H1 (cell line): ENCODE results near the gene SPAG4. TPM values are rescaled to one million over a fixed set of nuclear protein-coding genes. Genes with fewer than 3 reads are reported as not detected.

ENCODE experiments used
- CTCF ChIA-PET: fragments of 300-600 bp; sonication (Branson Sonifier 250); formaldehyde crosslinking; loops from one replicate; lab custom pipeline; 2021; ENCODE audit not compliant: partially characterized antibody; lab: Charles Lee
- POLR2A ChIA-PET: fragments of 300-600 bp; sonication (Branson Sonifier 250); formaldehyde crosslinking; loops from one replicate; lab custom pipeline; 2021; ENCODE audit warnings: inconsistent platforms; ENCODE audit not compliant: partially characterized antibody; lab: Charles Lee
- DNase-seq, 2 experiments: peaks; one replicate each; pipeline versions ENCODE4 v3.0.0 to v3.0.0-alpha.2; 2010 to 2022; ENCODE audit warnings: low spot score in 2 of 2, low read depth in 1 of 2, mixed read lengths in 1 of 2
- FAIRE-seq: peaks from 2 replicates; lab custom pipeline; 2011; peaks lifted over from hg19 to GRCh38; lab: Jason Lieb, UNC
- H2AFZ ChIP-seq: 2 replicates; pipeline ENCODE4 v1.8.1; 2012; ENCODE audit warnings: low read length, inconsistent platforms
- H2AK5ac ChIP-seq: 2 replicates; pipeline ENCODE4 v1.6.1; 2013; ENCODE audit warnings: low read depth, low read length
- H2BK120ac ChIP-seq: replicated peaks from 2 replicates; pipeline ENCODE3; 2013; ENCODE audit warnings: low read depth, low read length, inconsistent platforms
- H2BK12ac ChIP-seq: 2 replicates; pipeline ENCODE4 v1.6.1; 2013; ENCODE audit warnings: low read depth, low read length
- H2BK15ac ChIP-seq: 2 replicates; pipeline ENCODE4 v1.6.1; 2013; ENCODE audit warnings: low read length
- H2BK20ac ChIP-seq: 2 replicates; pipeline ENCODE4 v1.6.1; 2013; ENCODE audit warnings: low read length
- H2BK5ac ChIP-seq: 2 replicates; pipeline ENCODE4 v1.6.1; 2013; ENCODE audit warnings: low read depth, low read length
- H3K14ac ChIP-seq: 2 replicates; pipeline ENCODE4 v1.6.1; 2013; ENCODE audit warnings: inconsistent platforms; ENCODE audit not compliant: insufficient read length
- H3K18ac ChIP-seq: 2 replicates; pipeline ENCODE4 v1.6.1; 2013; ENCODE audit warnings: low read length; ENCODE audit errors: extremely low read depth
- H3K23ac ChIP-seq: 2 replicates; pipeline ENCODE4 v1.6.1; 2013; ENCODE audit warnings: inconsistent platforms; ENCODE audit not compliant: insufficient read length
- H3K23me2 ChIP-seq: 2 replicates; pipeline ENCODE4 v1.6.1; 2013; ENCODE audit warnings: low read depth, low read length
- H3K27ac ChIP-seq: 2 replicates; pipeline ENCODE4 v1.6.1; 2011; ENCODE audit warnings: low read depth, low read length, inconsistent platforms
- H3K27me3 ChIP-seq, 4 experiments: replicated peaks in 1 of 4; 1 replicate in 1 of 4; 2 replicates in 3 of 4; pipeline versions ENCODE4 v1.6.1 to v1.8.1; 2011 to 2013; ENCODE audit warnings: low read length in 3 of 4, mild to moderate bottlenecking in 3 of 4, inconsistent platforms in 2 of 4, mixed read lengths in 2 of 4, moderate library complexity in 1 of 4; ENCODE audit not compliant: control insufficient read depth in 3 of 4, insufficient read depth in 3 of 4; ENCODE audit errors: extremely low read depth in 1 of 4
- H3K36me3 ChIP-seq, 4 experiments: 2 replicates each; pipeline versions ENCODE4 v1.6.1 to v1.8.1; 2011 to 2013; ENCODE audit warnings: mild to moderate bottlenecking in 4 of 4, low read length in 3 of 4, moderate library complexity in 2 of 4, control low read depth in 1 of 4, inconsistent platforms in 1 of 4; ENCODE audit not compliant: insufficient read depth in 4 of 4, control insufficient read depth in 2 of 4
- H3K4ac ChIP-seq: replicated peaks from 2 replicates; pipeline ENCODE3; 2013; ENCODE audit warnings: low read length, low read depth, mixed read lengths, inconsistent platforms; ENCODE audit not compliant: insufficient read length
- H3K4me1 ChIP-seq, 4 experiments: replicated peaks in 1 of 4; 1 replicate in 1 of 4; 2 replicates in 3 of 4; pipeline versions ENCODE4 v1.6.1 to v1.8.1; 2011 to 2013; ENCODE audit warnings: low read length in 3 of 4, inconsistent platforms in 2 of 4, mixed read lengths in 1 of 4; ENCODE audit not compliant: insufficient read depth in 4 of 4, control insufficient read depth in 3 of 4
- H3K4me2 ChIP-seq, 2 experiments: 2 replicates each; pipeline versions ENCODE4 v1.6.1 to v1.8.1; 2011 to 2013; ENCODE audit warnings: low read depth in 2 of 2, low read length in 2 of 2, control low read depth in 1 of 2, inconsistent platforms in 1 of 2, mild to moderate bottlenecking in 1 of 2; ENCODE audit not compliant: insufficient read depth in 1 of 2
- H3K4me3 ChIP-seq, 4 experiments: fragments of 200-600, 300-600 bp in 1 of 4; sonication (generic), shearing (Covaris generic), sonication (Bioruptor Twin) in 1 of 4; 2 replicates each; pipeline versions ENCODE4 v1.5.1 to v1.8.1; 2011 to 2016; ENCODE audit warnings: low read length in 4 of 4, low read depth in 3 of 4, control low read depth in 2 of 4, inconsistent platforms in 2 of 4, mild to moderate bottlenecking in 2 of 4, mixed read lengths in 1 of 4, moderate library complexity in 1 of 4; ENCODE audit not compliant: insufficient read depth in 2 of 4; ENCODE audit errors: extremely low read depth in 1 of 4
- H3K56ac ChIP-seq: replicated peaks from 2 replicates; pipeline ENCODE3; 2013; ENCODE audit warnings: low read depth, mild to moderate bottlenecking, mixed read lengths, low read length, inconsistent platforms; ENCODE audit not compliant: insufficient read length
- H3K79me1 ChIP-seq: 2 replicates; pipeline ENCODE4 v1.6.1; 2013; ENCODE audit warnings: low read depth, low read length, control low read depth
- H3K79me2 ChIP-seq, 2 experiments: 2 replicates each; pipeline versions ENCODE4 v1.6.1 to v1.8.1; 2012 to 2013; ENCODE audit warnings: low read length in 2 of 2, mild to moderate bottlenecking in 2 of 2, inconsistent platforms in 1 of 2; ENCODE audit not compliant: insufficient read depth in 2 of 2, control insufficient read depth in 1 of 2
- H3K9ac ChIP-seq, 4 experiments: replicated peaks in 1 of 4; 1 replicate in 1 of 4; 2 replicates in 3 of 4; pipeline versions ENCODE4 v1.6.1 to v1.8.1; 2011 to 2013; ENCODE audit warnings: low read depth in 3 of 4, low read length in 3 of 4, control low read depth in 2 of 4, mild to moderate bottlenecking in 2 of 4, moderate library complexity in 2 of 4, inconsistent platforms in 1 of 4; ENCODE audit errors: extremely low read depth in 1 of 4
- H3K9me3 ChIP-seq, 2 experiments: 2 replicates each; pipeline versions ENCODE4 v1.6.1 to v1.8.1; 2012 to 2013; ENCODE audit warnings: mild to moderate bottlenecking in 2 of 2, moderate library complexity in 2 of 2, control low read depth in 1 of 2, inconsistent platforms in 1 of 2, low read depth in 1 of 2, low read length in 1 of 2, mixed read lengths in 1 of 2; ENCODE audit not compliant: insufficient read depth in 2 of 2
- H4K20me1 ChIP-seq, 2 experiments: replicated peaks in 1 of 2; 2 replicates each; pipeline versions ENCODE3 to v1.8.1; 2011 to 2013; ENCODE audit warnings: inconsistent platforms in 2 of 2, low read length in 2 of 2, mild to moderate bottlenecking in 1 of 2; ENCODE audit not compliant: insufficient read depth in 2 of 2, control insufficient read depth in 1 of 2
- H4K5ac ChIP-seq: 2 replicates; pipeline ENCODE4 v1.6.1; 2013; ENCODE audit warnings: low read length, low read depth, mixed read lengths, inconsistent platforms; ENCODE audit not compliant: insufficient read length
- H4K8ac ChIP-seq: 2 replicates; pipeline ENCODE4 v1.8.0; 2013; ENCODE audit warnings: mild to moderate bottlenecking, moderate library complexity, low read length, inconsistent platforms; ENCODE audit not compliant: insufficient read depth; ENCODE audit errors: extremely low read depth
- H4K91ac ChIP-seq: replicated peaks from 2 replicates; pipeline ENCODE3; 2013; ENCODE audit warnings: low read length, mixed read lengths, inconsistent platforms; ENCODE audit not compliant: insufficient read length
- KDM4A ChIP-seq: IDR thresholded peaks from one replicate; pipeline ENCODE4 v1.7.1; 2012; ENCODE audit warnings: low read depth, mild to moderate bottlenecking, moderate library complexity, low read length, inconsistent platforms; ENCODE audit not compliant: severe bottlenecking
- MAFK ChIP-seq: IDR thresholded peaks from 2 replicates; pipeline ENCODE4 v1.6.1; 2012; ENCODE audit warnings: low read depth, mild to moderate bottlenecking, improper control_type of control experiment, low read length
- NANOG ChIP-seq: IDR thresholded peaks from 2 replicates; pipeline ENCODE4 v1.6.1; 2011; ENCODE audit warnings: low read length, low read depth, mild to moderate bottlenecking, inconsistent platforms; ENCODE audit not compliant: insufficient read depth, poor library complexity, severe bottlenecking
- NRF1 ChIP-seq: IDR thresholded peaks from 2 replicates; pipeline ENCODE4 v1.6.1; 2011; ENCODE audit warnings: mild to moderate bottlenecking, low read depth, low read length, improper control_type of control experiment
- POLR2AphosphoS5 ChIP-seq: IDR thresholded peaks from 2 replicates; pipeline ENCODE4 v1.6.1; 2011; ENCODE audit warnings: low read depth, low read length
- POU5F1 ChIP-seq: IDR thresholded peaks from 2 replicates; pipeline ENCODE4 v1.6.1; 2011; ENCODE audit warnings: low read depth, mild to moderate bottlenecking, low read length, moderate library complexity
- RFX5 ChIP-seq: IDR thresholded peaks from 2 replicates; pipeline ENCODE4 v1.6.1; 2011; ENCODE audit warnings: low read depth, low read length, improper control_type of control experiment, borderline replicate concordance
- SIN3A ChIP-seq, 2 experiments: IDR thresholded peaks in 1 of 2; conservative IDR thresholded peaks in 1 of 2; 2 replicates each; pipeline ENCODE4 v1.6.1; 2011 to 2012; ENCODE audit warnings: low read length in 2 of 2, improper control_type of control experiment in 1 of 2, low read depth in 1 of 2, mild to moderate bottlenecking in 1 of 2
- SRF ChIP-seq: IDR thresholded peaks from 2 replicates; pipeline ENCODE4 v1.6.1; 2011; ENCODE audit warnings: mild to moderate bottlenecking, low read depth, low read length, moderate library complexity
- SUZ12 ChIP-seq: fragments of 200-600 bp; sonication (generic); IDR thresholded peaks from 2 replicates; pipeline ENCODE4 v1.6.1; 2012; ENCODE audit warnings: mild to moderate bottlenecking, inconsistent platforms, low read length, moderate library complexity, mixed read lengths
- TCF12 ChIP-seq: IDR thresholded peaks from 2 replicates; pipeline ENCODE4 v1.6.1; 2011; ENCODE audit warnings: low read depth, mild to moderate bottlenecking, low read length
- USF2 ChIP-seq: IDR thresholded peaks from 2 replicates; pipeline ENCODE4 v1.6.1; 2011; ENCODE audit warnings: low read length, improper control_type of control experiment
- YY1 ChIP-seq: IDR thresholded peaks from 2 replicates; pipeline ENCODE4 v1.6.1; 2011; ENCODE audit warnings: low read depth, mild to moderate bottlenecking, low read length
- WGBS, 2 experiments: shearing (Covaris generic) in 1 of 2; methylation state at CpG; one replicate each; pipeline versions ENCODE4 v1.1.6 to v1.1.7; 2013 to 2015; ENCODE audit warnings: low lambda C conversion rate in 2 of 2, mixed read lengths in 2 of 2, inconsistent platforms in 1 of 2, low coverage in 1 of 2, missing lambda C conversion rate in 1 of 2; ENCODE audit not compliant: insufficient replicate concordance in 2 of 2, insufficient coverage in 1 of 2, insufficient read length in 1 of 2; ENCODE audit errors: extremely low coverage in 1 of 2, missing lambda C conversion rate in 1 of 2; 5-methylcytosine and 5-hydroxymethylcytosine counted together
- polyA plus RNA-seq, 7 experiments: library from polyadenylated mRNA; depleted of rRNA in 3 of 7; stranded (reverse) in 5 of 7; unstranded in 2 of 7; fragments of >200 nt in 5 of 7; fragments of 200-250 nt in 2 of 7; gene quantifications; 1 replicate in 5 of 7; 2 replicates in 1 of 7; 4 replicates in 1 of 7; pipeline versions ENCODE4 v1.2.1 to v1.2.3, GENCODE V29; 2011 to 2013; ENCODE audit warnings: missing spikeins in 2 of 7, mixed read lengths in 2 of 7
- total RNA-seq: library from RNA; stranded (reverse); fragmentation: NEBNext Ultra II Directional; extraction: Animal tissue kit (Norgen Biotek cat#: 25700); gene quantifications from 2 replicates; pipeline ENCODE4 v1.2.1, GENCODE V29; 2021

Gene SPAG4
- total and polyA plus RNA-seq, 2 of the 8 experiments (the other 6 are each of a cell fraction or from before 2014, with no cell fraction given) = 2.4 to 6.0 TPM

- H3K9me3 ChIP-seq = no peaks in the 10 kb centered on the region
- H3K9ac ChIP-seq = no peak overlapping the region
- no peak overlapping the region for H3K4ac ChIP-seq
- H4K20me1 ChIP-seq = peaks cover 13 to 30% of the 10 kb centered on the region in 2 experiments
- H3K27me3 ChIP-seq = no peaks in the 10 kb centered on the region
- H4K5ac ChIP-seq = no peak overlapping the region
- POLR2A ChIA-PET = interaction anchor here (0.7 to 2.7 kb wide), 9 partner anchors 10 to 102 kb away, joined by 3 to 11 read pairs (median 4); partner anchors contain the start of gene SPAG4
- H3K4me1 ChIP-seq = peaks cover 0 to 9% (median 2%) of the 10 kb centered on the region in 4 experiments; a peak in 4 of 7 replicates
- H4K8ac ChIP-seq = no peak overlapping the region
- H4K91ac ChIP-seq = no peak overlapping the region
- no peak overlapping the region for H3K23ac ChIP-seq
- H2AK5ac ChIP-seq = no peak overlapping the region
- H3K4me3 ChIP-seq = no peak overlapping the region
- no peak overlapping the region for H3K27ac ChIP-seq
- peaks cover 0 to 5% (median under 1%) of the 10 kb centered on the region in 4 experiments; a peak in 3 of 8 replicates for H3K36me3 ChIP-seq
- H3K56ac ChIP-seq = no peak overlapping the region
- H2BK12ac ChIP-seq = no peak overlapping the region
- H3K18ac ChIP-seq = no peak overlapping the region
- no peak overlapping the region for H2BK120ac ChIP-seq
- no peak overlapping the region for H2BK5ac ChIP-seq
- no peak overlapping the region for H2AFZ ChIP-seq
- H3K23me2 ChIP-seq = no peaks in the 10 kb centered on the region
- H3K4me2 ChIP-seq = no peak overlapping the region
- peaks cover 28% of the 10 kb centered on the region for H3K79me1 ChIP-seq
- CTCF ChIA-PET = interaction anchor here (1.4 to 6.4 kb wide), 2 partner anchors 18 to 125 kb away, joined by 6 to 37 read pairs; no protein-coding TSS in a partner anchor
- FAIRE-seq (no peak), DNase-seq (no peak)
- no peak overlapping the region for H2BK20ac ChIP-seq
- H2BK15ac ChIP-seq = no peak overlapping the region
- H3K14ac ChIP-seq = no peak overlapping the region
- H3K79me2 ChIP-seq = peaks cover 2 to 78% of the 10 kb centered on the region in 2 experiments; a peak in 3 of 4 replicates
- 91% methylated on average over 6 of the region's 6 CpGs; no CpG with 5 or more reads in 1 of the 2 experiments for WGBS, 2 experiments
- TF ChIP-seq KDM4A (no peak), SRF (no peak), POU5F1 (no peak), MAFK (no peak), USF2 (no peak), SIN3A (conservative IDR thresholded peaks at IDR 0.05 in 1 of 2, IDR thresholded peaks at IDR 0.05 in 1 of 2; ENCODE audit: low read depth in 1 of 2, low read length in 2 of 2) (no peak), NANOG (no peak), SUZ12 (no peak), POLR2AphosphoS5 (no peak), NRF1 (no peak), RFX5 (no peak), TCF12 (no peak), YY1 (no peak)
Observed at GRCh38 chr20:35637276-35637675, 21.6 kb downstream of the SPAG4 start.
